Femur (tissue), 1 donor: ENCODE data around the gene HYPK.

ENCODE experiments used
- DNase-seq: peaks from one replicate; pipeline ENCODE4 v3.0.0-alpha.2; 2017

Gene HYPK

DNA sequence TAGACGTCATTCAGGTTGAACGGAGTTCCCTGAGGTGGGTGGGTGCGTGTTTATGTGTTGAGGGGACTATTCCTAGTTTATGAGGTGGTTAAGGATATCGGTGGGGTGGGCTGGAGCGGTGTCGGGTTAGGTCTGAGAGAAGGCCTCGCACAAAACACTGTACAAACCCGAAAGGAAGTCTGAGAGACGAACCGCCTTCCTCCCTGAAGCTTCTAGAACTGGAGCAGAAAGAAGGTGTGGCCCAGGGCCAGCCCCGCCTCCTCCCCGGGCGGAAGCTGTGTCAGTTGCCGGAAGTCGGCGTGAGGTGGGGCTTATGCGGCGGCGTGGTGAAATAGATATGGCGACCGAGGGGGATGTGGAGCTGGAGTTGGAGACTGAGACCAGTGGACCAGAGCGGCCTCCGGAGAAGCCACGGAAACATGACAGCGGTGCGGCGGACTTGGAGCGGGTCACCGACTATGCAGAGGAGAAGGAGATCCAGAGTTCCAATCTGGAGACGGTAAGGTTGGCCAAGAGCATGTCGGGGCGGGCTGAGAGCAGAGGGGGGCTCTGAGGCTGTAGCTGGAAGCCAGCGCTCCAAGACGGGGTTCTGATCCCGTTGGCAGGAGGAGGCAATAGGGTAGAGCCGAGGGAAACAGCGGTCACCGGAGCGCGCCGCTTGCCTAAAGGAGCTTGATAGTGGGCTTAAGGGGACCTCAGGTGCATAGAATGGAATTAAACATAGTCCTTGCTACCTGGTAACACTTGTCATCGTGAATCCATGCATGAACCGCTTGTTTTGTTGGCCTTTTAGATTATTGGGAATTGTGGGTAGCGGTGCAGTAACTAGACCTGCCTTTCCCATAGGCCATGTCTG lies at the start of gene HYPK:
Gene HYPK (plus strand): TSS at position 314 of the 856 bp plus-strand sequence. CDS start 24 bp downstream, at position 338.
- peak; percentile 96 for DNase-seq

DNA sequence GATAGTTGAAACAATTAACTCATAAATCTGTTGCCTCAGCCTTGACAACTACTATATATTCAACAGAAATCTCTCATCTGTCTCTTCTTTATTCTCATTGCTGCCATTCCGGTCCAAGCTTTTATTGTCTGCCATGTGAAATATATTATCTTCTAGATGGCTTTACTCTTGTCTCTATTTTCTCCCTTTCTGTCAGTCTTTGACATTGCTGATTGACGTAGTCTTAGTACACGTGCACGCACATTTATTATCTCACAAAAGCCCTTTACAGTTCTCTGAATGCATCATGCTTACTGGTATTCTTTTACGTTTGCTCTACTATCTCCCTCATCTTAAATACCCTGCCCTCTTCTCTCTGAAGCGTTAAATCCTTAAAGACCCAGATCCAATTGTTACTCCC lies 48.5 kb upstream of the HYPK start:
- DNase-seq = no peak

DNA sequence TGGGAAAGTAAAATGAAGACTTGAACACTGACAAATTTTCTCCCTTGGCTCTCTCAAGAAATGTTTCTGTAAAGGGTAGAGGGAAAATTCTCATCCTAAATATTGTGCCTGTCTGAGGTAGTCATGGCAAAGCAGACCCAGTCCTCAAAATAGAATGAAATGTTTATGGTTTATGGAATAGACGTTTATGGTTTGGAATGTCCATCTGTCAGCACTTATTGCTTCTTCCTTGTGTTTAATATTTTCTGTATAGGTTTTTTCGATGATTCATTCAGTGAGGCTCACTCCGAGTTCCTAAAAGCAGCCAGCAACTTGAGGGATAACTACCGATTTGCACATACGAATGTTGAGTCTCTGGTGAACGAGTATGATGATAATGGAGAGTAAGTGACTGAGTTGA lies 37.6 kb upstream of the HYPK start:
- DNase-seq = no peak

DNA sequence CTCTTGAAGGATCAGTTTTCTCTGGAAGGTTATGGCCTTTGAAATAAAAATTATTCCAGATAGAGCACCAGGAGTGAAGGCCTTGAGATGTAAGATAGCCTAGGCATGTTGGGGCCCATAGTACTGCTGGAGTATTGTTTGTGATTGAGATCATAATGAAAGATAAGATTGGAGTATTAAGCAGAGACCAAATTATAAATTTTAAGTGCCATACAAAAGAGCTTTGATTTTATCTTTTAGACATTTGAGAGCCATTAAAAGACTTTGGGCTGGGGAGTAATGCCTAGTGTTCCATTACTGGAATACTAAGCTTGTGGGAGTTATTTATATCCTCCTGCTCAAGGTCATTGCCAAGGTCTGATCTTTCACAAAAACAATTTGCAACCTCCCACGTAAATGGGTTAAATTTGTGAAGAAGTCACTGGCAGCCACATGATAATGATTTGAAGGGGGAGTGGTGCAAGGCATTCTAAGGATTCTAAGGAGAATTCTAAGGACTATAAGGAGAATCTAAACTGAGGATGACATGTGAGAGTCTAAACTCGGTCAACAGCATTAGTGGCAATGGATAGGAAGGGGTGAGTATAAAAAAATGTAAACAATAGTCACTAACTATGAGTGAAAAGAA lies 36.5 kb upstream of the HYPK start:
- DNase-seq = no peak

DNA sequence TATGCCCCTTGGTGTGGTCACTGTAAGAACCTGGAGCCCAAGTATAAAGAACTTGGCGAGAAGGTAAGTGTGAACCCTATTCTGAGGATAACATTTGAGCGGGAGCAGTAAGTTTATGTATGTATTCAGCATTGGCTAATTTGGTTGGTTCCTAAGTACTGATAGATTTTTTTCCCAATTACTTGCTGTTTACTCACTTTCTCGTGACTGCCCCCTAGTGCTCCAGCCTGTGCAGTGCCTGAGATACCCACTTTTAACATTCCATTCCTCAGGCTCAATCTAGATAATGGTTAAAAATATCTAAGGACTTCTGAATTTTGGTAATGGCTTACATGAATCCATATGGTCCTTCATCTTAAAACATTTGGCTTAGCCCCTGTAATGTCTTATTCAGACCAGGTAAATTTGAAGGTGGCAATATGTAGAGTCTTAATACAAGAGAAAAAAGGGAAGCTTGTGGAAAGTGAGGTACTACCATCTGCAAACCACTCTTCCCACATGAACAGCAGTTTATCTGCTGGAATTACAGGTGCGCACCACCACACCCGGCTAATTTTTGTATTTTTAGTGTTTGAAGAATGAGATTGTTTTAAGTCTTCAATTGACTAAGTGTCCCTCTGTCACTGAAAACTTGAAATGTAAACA lies 30.7 kb upstream of the HYPK start:
- peak; percentile 33 for DNase-seq

GRCh38 chr15:43771816-43772215 lies 28.6 kb upstream of the HYPK start:
- no peak for DNase-seq

DNA sequence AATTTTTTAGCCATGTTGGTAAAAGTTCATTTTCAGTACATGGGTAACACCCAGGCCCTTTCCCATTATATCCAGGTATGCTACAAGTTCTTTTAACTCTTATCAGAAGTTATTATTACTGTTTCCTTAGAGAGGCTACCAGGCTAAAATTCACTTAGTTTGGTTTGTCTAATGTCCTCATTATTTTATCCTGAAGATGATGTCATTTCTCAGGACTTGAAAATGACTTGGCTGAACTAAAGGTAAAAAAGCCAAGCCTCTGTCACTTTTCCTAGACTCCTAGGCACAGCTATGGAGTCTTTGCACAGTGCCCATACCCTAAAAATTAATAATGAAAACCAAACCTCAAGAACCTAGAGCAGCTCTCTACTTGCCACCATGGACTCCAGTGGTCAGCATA lies 27.8 kb upstream of the HYPK start:
- DNase-seq = no peak

GRCh38 chr15:43774062-43774461 lies 26.3 kb upstream of the HYPK start:
- no peak for DNase-seq

GRCh38 chr15:43775411-43775965 lies 24.9 kb upstream of the HYPK start:
- no peak for DNase-seq

DNA sequence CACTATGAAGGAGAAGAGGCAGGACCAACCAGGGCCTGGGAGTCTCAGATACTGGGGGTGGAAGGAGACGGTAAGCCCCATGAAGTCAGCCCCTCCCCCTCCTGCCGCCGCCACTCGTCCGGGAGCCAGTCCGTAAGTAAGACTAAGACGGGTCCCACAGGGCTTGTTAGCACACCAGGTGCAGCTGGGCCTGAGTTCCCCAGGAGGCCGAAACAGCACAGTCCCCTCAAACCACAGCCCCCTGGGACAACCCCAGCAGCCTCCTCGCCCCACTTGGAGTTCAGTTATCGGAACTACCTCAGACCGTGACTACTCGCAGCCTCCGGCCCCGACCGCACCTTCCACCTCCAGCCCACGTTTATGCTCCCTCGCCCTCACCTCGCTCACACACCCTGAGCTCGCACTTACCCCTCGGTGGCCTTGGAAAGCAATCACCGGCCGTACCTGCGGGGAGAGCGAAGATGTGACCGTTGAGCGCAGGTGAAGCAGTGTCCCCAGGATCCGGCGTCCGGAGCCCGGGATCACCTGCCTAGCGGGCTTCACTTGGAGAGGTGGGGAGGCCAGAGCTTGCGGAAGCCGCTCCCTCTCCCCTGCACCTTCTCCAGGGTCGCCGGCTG lies 24.2 kb upstream of the HYPK start:
- peak; percentile 64 for DNase-seq

GRCh38 chr15:43776718-43777266 lies 23.6 kb upstream of the HYPK start, which contains the start of gene ELL3:
Gene ELL3, minus strand, starts transcription at chr15:43776966. Its CDS starts 65 bp downstream, at chr15:43776901.
- peak; percentile 86 for DNase-seq

- DNase-seq = peak; percentile 87
Observed at GRCh38 chr15:43777267-43777914, 23.0 kb upstream of the HYPK start.

GRCh38 chr15:43779016-43779415 lies 21.4 kb upstream of the HYPK start:
- DNase-seq = no peak

- DNase-seq = no peak
Observed at GRCh38 chr15:43789409-43789808, 11.0 kb upstream of the HYPK start.

GRCh38 chr15:43791993-43792760 lies 8.2 kb upstream of the HYPK start, which contains the start of gene SERF2:
Gene SERF2, plus strand, starts transcription at chr15:43792320. Its CDS starts 57 bp downstream, at chr15:43792377.
- peak; percentile 100 for DNase-seq

DNA sequence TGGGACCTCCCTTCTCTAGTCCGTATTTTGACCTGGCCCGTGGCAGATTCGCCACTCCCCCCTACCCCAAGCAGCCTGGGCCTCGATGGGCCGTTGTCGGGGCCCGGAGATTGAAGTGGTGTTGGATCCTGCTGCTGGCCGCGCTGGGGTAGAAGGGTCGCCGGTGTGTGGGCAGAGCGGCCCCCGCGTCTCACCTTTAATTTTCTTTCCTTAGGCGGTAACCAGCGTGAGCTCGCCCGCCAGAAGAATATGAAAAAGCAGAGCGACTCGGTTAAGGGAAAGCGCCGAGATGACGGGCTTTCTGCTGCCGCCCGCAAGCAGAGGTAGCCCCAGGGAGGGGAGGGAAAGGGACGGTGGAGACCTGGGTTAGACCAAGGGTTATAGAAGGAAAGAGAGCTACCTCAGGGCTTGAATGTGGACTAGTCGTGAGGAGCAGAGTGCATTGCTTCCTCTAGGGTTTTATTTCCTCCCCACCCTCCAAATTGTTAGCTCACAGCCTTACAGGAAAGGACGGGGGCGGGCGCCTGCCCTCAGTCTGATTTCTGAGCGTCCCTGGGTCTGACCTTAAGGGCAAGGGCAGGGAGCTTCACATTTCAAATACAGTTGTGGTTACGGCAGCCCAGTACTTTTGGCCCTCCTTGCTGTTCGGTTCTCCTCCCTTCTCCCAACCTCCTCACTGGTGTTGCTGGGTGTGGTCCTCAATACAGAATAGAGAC lies 7.5 kb upstream of the HYPK start:
- DNase-seq = peak; percentile 47

DNA sequence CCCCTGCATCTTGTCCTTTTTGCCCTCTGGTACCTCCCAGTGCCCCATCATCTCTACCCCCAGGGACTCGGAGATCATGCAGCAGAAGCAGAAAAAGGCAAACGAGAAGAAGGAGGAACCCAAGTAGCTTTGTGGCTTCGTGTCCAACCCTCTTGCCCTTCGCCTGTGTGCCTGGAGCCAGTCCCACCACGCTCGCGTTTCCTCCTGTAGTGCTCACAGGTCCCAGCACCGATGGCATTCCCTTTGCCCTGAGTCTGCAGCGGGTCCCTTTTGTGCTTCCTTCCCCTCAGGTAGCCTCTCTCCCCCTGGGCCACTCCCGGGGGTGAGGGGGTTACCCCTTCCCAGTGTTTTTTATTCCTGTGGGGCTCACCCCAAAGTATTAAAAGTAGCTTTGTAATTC lies 6.8 kb upstream of the HYPK start:
- no peak for DNase-seq

- no peak for DNase-seq
Observed at GRCh38 chr15:43794269-43795037, 5.9 kb upstream of the HYPK start.

GRCh38 chr15:43795197-43795596 lies 5.2 kb upstream of the HYPK start:
- DNase-seq = no peak

DNA sequence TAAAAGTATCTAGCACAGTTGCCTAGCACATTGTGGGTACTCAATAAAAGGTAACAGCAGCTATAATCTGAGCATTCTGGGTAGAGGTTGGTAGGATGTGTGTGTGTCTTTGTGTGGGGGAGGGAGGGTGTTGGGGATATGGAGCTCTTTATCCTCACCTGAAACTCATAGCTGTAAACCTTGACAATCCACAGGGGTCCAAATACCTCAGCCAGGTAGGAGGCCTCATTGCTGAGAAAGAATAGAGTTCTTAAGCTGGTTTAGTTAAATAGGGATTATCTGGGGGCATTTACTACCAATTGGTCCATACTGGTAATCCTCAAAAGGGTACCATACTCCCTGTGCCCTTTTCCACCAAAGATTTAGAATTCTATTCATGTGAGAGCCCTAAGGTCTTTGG lies 4.4 kb upstream of the HYPK start:
- DNase-seq = no peak
